ENCODE data around the gene CLDN1. TPM values are rescaled to one million over a fixed set of nuclear protein-coding genes. Genes with fewer than 3 reads are reported as not detected.
A peak's percentile ranks its signal among the peaks of the same experiment; 100 is the strongest.

The CLDN1 gene
- total and polyA plus RNA-seq, 2 of the 13 experiments (the other 11 are each of a cell fraction or from before 2014, with no cell fraction given) = 42.7 to 51.6 TPM

GRCh38 chr3:190338717-190339116, 16.5 kb upstream of the CLDN1 start:
- intact Hi-C loops (cut with micrococcal nuclease; ENCODE audit: unreplicated experiment) = loop anchor here (10.0 kb wide), 1 partner anchor 206 kb away; no protein-coding TSS in a partner anchor
- peaks cover 30% of the 10 kb centered on the region for H3K4me1 ChIP-seq (ENCODE audit: insufficient read depth, low read length)
- H3K9ac ChIP-seq (ENCODE audit: insufficient read depth, low read depth, low read length) = no peak overlapping the region
- ATAC-seq (peak; percentile 45; the same call in 1 of the 3 replicates), FAIRE-seq (no peak), DNase-seq (ENCODE audit: low spot score) (no peak)
- no peak for TF ChIP-seq ZNF460 (CRISPR knock-in tag; IDR thresholded peaks at IDR 0.05; ENCODE audit: borderline replicate concordance)
- TF ChIP-seq ZEB1 (IDR thresholded peaks at IDR 0.05; ENCODE audit: insufficient replicate concordance, low read depth) = no peak
- no peak for TF ChIP-seq FUBP1 (CRISPR knock-in tag; IDR thresholded peaks at IDR 0.05; ENCODE audit: borderline replicate concordance)
- TF ChIP-seq ZNF383 (CRISPR knock-in tag; IDR thresholded peaks at IDR 0.05; ENCODE audit: borderline replicate concordance) = no peak
- TF ChIP-seq ZNF138 (CRISPR knock-in tag; IDR thresholded peaks at IDR 0.05; ENCODE audit: low read depth) = no peak
- no peak for TF ChIP-seq ZNF784 (CRISPR knock-in tag; IDR thresholded peaks at IDR 0.05; ENCODE audit: borderline replicate concordance)
- TF ChIP-seq GPN1 (CRISPR knock-in tag; IDR thresholded peaks at IDR 0.05; ENCODE audit: borderline replicate concordance) = no peak
- TF ChIP-seq ARID4A (CRISPR knock-in tag; IDR thresholded peaks at IDR 0.05; ENCODE audit: borderline replicate concordance) = no peak
- TF ChIP-seq ZNF281 (CRISPR knock-in tag; IDR thresholded peaks at IDR 0.05; ENCODE audit: borderline replicate concordance) = no peak
- TF ChIP-seq ZNF562 (CRISPR knock-in tag; IDR thresholded peaks at IDR 0.05; ENCODE audit: borderline replicate concordance) = no peak
- TF ChIP-seq MXD1 (CRISPR knock-in tag; IDR thresholded peaks at IDR 0.05) = no peak
- no peaks in the 10 kb centered on the region for H3K36me3 ChIP-seq (replicated peaks in 1 of 2; ENCODE audit: control insufficient read depth in 1 of 2, insufficient read depth in 2 of 2, low read length in 2 of 2)
- no peak overlapping the region for H3K4me2 ChIP-seq (ENCODE audit: low read depth, low read length)
- no TSS peak for BruUV-seq (replicated peaks)
- H3K4me3 ChIP-seq (replicated peaks in 1 of 3; ENCODE audit: insufficient read depth in 1 of 3, low read depth in 2 of 3, low read length in 3 of 3) = no peak overlapping the region
- H3K9me3 ChIP-seq (ENCODE audit: low read length) = no peaks in the 10 kb centered on the region
- no peak overlapping the region for H3K27ac ChIP-seq (ENCODE audit: extremely low read length, insufficient read depth, low read length)
- no peaks in the 10 kb centered on the region for H4K20me1 ChIP-seq (ENCODE audit: insufficient read depth, low read length)
- no peaks in the 10 kb centered on the region for H3K27me3 ChIP-seq (ENCODE audit: control insufficient read depth in 1 of 2, insufficient read depth in 2 of 2, low read length in 2 of 2)
- in situ Hi-C loops (cut with HindIII; ENCODE audit: extremely low pct_ligation_motif_present, low pct_unique_long_range_greater_than_20kb) = no loop called here
- H2AFZ ChIP-seq (ENCODE audit: low read length) = no peak overlapping the region
- POLR2A ChIA-PET = interaction anchor here (0.9 to 1.0 kb wide), 2 partner anchors 10 to 17 kb away, joined by 3 to 6 read pairs; partner anchors contain the start of gene CLDN1
- CTCF ChIA-PET (ENCODE audit: low intra/inter-chr PET ratio, low total read pairs) = no interaction called here
- H3K79me2 ChIP-seq (ENCODE audit: insufficient read depth, low read length) = no peaks in the 10 kb centered on the region
